ENCODE data around the gene EIF4EBP3.

The EIF4EBP3 gene

GRCh38 chr5:140557136-140557805, 9.8 kb downstream of the EIF4EBP3 start, which contains the start of gene SRA1:
Gene SRA1 (minus strand): TSS chr5:140557473. CDS start chr5:140557452, 21 bp downstream.
- DNase-seq (ENCODE audit: low read depth, low spot score), result peak; percentile 70

- DNase-seq (ENCODE audit: low read depth, low spot score), result no peak
Measured at GRCh38 chr5:140557965-140558364, 10.5 kb downstream of the EIF4EBP3 start.

- DNase-seq (ENCODE audit: low read depth, low spot score), result no peak
Measured at GRCh38 chr5:140558542-140558941, 11.1 kb downstream of the EIF4EBP3 start.

- DNase-seq (ENCODE audit: low read depth, low spot score), result no peak
Measured at GRCh38 chr5:140560227-140560626, 12.8 kb downstream of the EIF4EBP3 start.

GRCh38 chr5:140561753-140562523, 14.5 kb downstream of the EIF4EBP3 start:
- DNase-seq (ENCODE audit: low read depth, low spot score), result no peak

- no peak for DNase-seq (ENCODE audit: low read depth, low spot score)
Measured at GRCh38 chr5:140563596-140563995, 16.1 kb downstream of the EIF4EBP3 start.

GRCh38 chr5:140564196-140565023, 16.9 kb downstream of the EIF4EBP3 start, which contains the start of the genes APBB3 and SLC35A4:
Gene APBB3 (minus strand): TSS chr5:140564598. CDS start chr5:140564245, 353 bp downstream.
Gene SLC35A4 (plus strand): TSS chr5:140564828. CDS start chr5:140567170, 2,342 bp downstream.
- DNase-seq (ENCODE audit: low read depth, low spot score), result peak; percentile 97

GRCh38 chr5:140565024-140565779, 17.7 kb downstream of the EIF4EBP3 start:
- DNase-seq (ENCODE audit: low read depth, low spot score), result no peak

- no peak for DNase-seq (ENCODE audit: low read depth, low spot score)
Measured at GRCh38 chr5:140565780-140566095, 18.3 kb downstream of the EIF4EBP3 start.

- no peak for DNase-seq (ENCODE audit: low read depth, low spot score)
Measured at GRCh38 chr5:140566665-140567064, 19.2 kb downstream of the EIF4EBP3 start.

GRCh38 chr5:140567136-140567818, 19.8 kb downstream of the EIF4EBP3 start:
- DNase-seq (ENCODE audit: low read depth, low spot score), result no peak

GRCh38 chr5:140567871-140568270, 20.4 kb downstream of the EIF4EBP3 start:
- no peak for DNase-seq (ENCODE audit: low read depth, low spot score)

GRCh38 chr5:140568443-140569063, 21.1 kb downstream of the EIF4EBP3 start:
- no peak for DNase-seq (ENCODE audit: low read depth, low spot score)

- DNase-seq (ENCODE audit: low read depth, low spot score), result no peak
Measured at GRCh38 chr5:140569197-140569596, 21.7 kb downstream of the EIF4EBP3 start.

- no peak for DNase-seq (ENCODE audit: low read depth, low spot score)
Measured at GRCh38 chr5:140570058-140570457, 22.6 kb downstream of the EIF4EBP3 start.

- no peak for DNase-seq (ENCODE audit: low read depth, low spot score)
Measured at GRCh38 chr5:140570488-140570887, 23.0 kb downstream of the EIF4EBP3 start.

- no peak for DNase-seq (ENCODE audit: low read depth, low spot score)
Measured at GRCh38 chr5:140571105-140571504, 23.6 kb downstream of the EIF4EBP3 start.

GRCh38 chr5:140573683-140574082, 26.2 kb downstream of the EIF4EBP3 start:
- no peak for DNase-seq (ENCODE audit: low read depth, low spot score)

GRCh38 chr5:140574165-140574564, 26.7 kb downstream of the EIF4EBP3 start:
- DNase-seq (ENCODE audit: low read depth, low spot score), result no peak

GRCh38 chr5:140575309-140575708, 27.8 kb downstream of the EIF4EBP3 start:
- DNase-seq (ENCODE audit: low read depth, low spot score), result no peak

All from activated CD4-positive, CD25-positive, alpha-beta regulatory T cell treated with anti-CD3 and anti-CD28 coated beads, Interleukin-2, amount 50 U/mL, for 16 hours (primary cell).